GM19238 (cell line): ENCODE results near the gene CDC23.
"Not testable (repeated sequence)": the region's sequence is repeated elsewhere in the genome, so short reads cannot be mapped to it uniquely, and the experiment has no call there.

ENCODE experiments used
- DNase-seq: peaks from one replicate; pipeline ENCODE4 v3.0.0; 2011; ENCODE audit warnings: low spot score; ENCODE audit not compliant: insufficient read length

Gene CDC23

GRCh38 chr5:138216799-138217198 lies 3.7 kb upstream of the CDC23 start:
- no peak for DNase-seq

- DNase-seq: peak; percentile 1
Measured at GRCh38 chr5:138212828-138213160, 329 bp downstream of the CDC23 start.

GRCh38 chr5:138210985-138211384 lies 2.1 kb downstream of the CDC23 start:
- DNase-seq: no peak

GRCh38 chr5:138193859-138194258 lies 19.3 kb downstream of the CDC23 start:
- not testable (repeated sequence) for DNase-seq

GRCh38 chr5:138192826-138193225 lies 20.3 kb downstream of the CDC23 start:
- DNase-seq: no peak

GRCh38 chr5:138188626-138189025 lies 24.5 kb downstream of the CDC23 start:
- DNase-seq: no peak

GRCh38 chr5:138186002-138186447 lies 27.1 kb downstream of the CDC23 start:
- DNase-seq: no peak

- no peak for DNase-seq
Measured at GRCh38 chr5:138182808-138183207, 30.3 kb downstream of the CDC23 start.

GRCh38 chr5:138180841-138181240 lies 32.3 kb downstream of the CDC23 start:
- DNase-seq: no peak

GRCh38 chr5:138180183-138180782 lies 32.8 kb downstream of the CDC23 start:
- DNase-seq: peak; percentile 19

- no peak for DNase-seq
Measured at GRCh38 chr5:138179277-138179857, 33.8 kb downstream of the CDC23 start.

- DNase-seq: peak; percentile 80
Measured at GRCh38 chr5:138178516-138179276, 34.4 kb downstream of the CDC23 start, which contains the start of the genes BRD8 and KIF20A. Gene BRD8, minus strand, starts transcription at chr5:138178630. Its CDS starts 16 bp downstream, at chr5:138178614. Gene KIF20A, plus strand, starts transcription at chr5:138179112. Its CDS starts 569 bp downstream, at chr5:138179681.

GRCh38 chr5:138177941-138178515 lies 35.1 kb downstream of the CDC23 start:
- peak; percentile 16 for DNase-seq

- DNase-seq: no peak
Measured at GRCh38 chr5:138170299-138170698, 42.8 kb downstream of the CDC23 start.

GRCh38 chr5:138169124-138169523 lies 44.0 kb downstream of the CDC23 start:
- no peak for DNase-seq

- no peak for DNase-seq
Measured at GRCh38 chr5:138163721-138164120, 49.4 kb downstream of the CDC23 start.

- no peak for DNase-seq
Measured at GRCh38 chr5:138160706-138161105, 52.4 kb downstream of the CDC23 start.

- DNase-seq: no peak
Measured at GRCh38 chr5:138159666-138160065, 53.5 kb downstream of the CDC23 start.

- DNase-seq: no peak
Measured at GRCh38 chr5:138157626-138158025, 55.5 kb downstream of the CDC23 start.

GRCh38 chr5:138155977-138156376 lies 57.1 kb downstream of the CDC23 start:
- DNase-seq: not testable (repeated sequence)

- no peak for DNase-seq
Measured at GRCh38 chr5:138149530-138149929, 63.6 kb downstream of the CDC23 start.

- no peak for DNase-seq
Measured at GRCh38 chr5:138148811-138149210, 64.3 kb downstream of the CDC23 start.
